ENCODE data around the gene TCERG1L.

DNA sequence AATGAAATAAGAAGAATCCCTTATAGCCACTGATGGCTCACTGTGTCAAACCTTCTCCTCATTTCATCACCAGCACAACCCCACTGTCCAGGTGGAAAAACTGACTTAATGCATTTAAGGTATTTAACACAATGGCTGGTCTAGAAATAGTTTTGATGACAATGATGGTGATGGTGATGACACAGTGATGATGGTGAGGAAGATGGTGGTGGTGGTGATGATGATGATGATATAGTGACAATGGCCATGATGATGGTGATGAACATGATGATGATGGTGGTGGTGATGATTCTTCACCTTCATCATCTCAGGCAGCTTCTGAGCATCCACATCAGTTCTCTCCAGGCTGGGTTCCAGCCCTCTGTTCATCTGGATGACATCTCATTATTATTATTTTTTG is 186.6 kb downstream of the TCERG1L start:
- TF ChIP-seq, protein P1, sequence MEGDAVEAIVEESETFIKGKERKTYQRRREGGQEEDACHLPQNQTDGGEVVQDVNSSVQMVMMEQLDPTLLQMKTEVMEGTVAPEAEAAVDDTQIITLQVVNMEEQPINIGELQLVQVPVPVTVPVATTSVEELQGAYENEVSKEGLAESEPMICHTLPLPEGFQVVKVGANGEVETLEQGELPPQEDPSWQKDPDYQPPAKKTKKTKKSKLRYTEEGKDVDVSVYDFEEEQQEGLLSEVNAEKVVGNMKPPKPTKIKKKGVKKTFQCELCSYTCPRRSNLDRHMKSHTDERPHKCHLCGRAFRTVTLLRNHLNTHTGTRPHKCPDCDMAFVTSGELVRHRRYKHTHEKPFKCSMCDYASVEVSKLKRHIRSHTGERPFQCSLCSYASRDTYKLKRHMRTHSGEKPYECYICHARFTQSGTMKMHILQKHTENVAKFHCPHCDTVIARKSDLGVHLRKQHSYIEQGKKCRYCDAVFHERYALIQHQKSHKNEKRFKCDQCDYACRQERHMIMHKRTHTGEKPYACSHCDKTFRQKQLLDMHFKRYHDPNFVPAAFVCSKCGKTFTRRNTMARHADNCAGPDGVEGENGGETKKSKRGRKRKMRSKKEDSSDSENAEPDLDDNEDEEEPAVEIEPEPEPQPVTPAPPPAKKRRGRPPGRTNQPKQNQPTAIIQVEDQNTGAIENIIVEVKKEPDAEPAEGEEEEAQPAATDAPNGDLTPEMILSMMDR (IDR thresholded peaks at IDR 0.05), result no peak
- no peak for TF ChIP-seq POLR2A (IDR thresholded peaks at IDR 0.05)
- no peak for TF ChIP-seq POLR2AphosphoS5 (IDR thresholded peaks at IDR 0.05)
- no peak for TF ChIP-seq EP300 (IDR thresholded peaks at IDR 0.05)

Data from stomach (tissue), 4 donors.